ENCODE results near the gene VCAN. TPM values are rescaled to one million over a fixed set of nuclear protein-coding genes. Genes with fewer than 3 reads are reported as not detected.

Gene VCAN
- total and polyA plus RNA-seq, 2 experiments from 2014 or later, result 133 to 404 TPM

- TF ChIP-seq CTCF (conservative IDR thresholded peaks at IDR 0.05; ENCODE audit: low read depth in 2 of 2), result no peak
These were observed 83.1 kb downstream of the VCAN start (continued) for GRCh38 chr5:83554686-83555085.

DNA sequence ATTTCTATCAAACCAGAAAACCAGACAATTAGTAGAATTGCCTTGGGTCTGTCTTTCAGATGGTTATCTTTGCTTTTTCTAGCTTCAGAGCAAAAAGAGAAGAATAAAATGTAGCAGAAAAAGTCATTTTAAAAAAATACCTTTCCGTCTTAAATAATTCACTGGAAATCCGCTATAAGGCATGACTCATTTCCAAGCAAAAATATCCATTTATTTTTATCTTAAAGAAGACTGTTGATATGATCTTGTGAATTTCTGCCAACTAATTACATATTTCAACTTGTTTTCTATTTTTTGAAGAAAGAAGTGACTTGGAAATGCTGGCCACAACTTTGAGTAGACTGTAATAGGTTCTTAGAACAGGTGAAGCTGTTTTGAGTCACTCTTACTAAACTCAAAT lies 83.7 kb downstream of the VCAN start:
- Histone ChIP-seq H3K27ac (ENCODE audit: low read depth) (no peak overlapping the region), H3K79me2 (replicated peaks; ENCODE audit: insufficient read depth) (no peaks in the 10 kb centered on the region), H3K4me2 (no peak overlapping the region), H4K20me1 (replicated peaks; ENCODE audit: insufficient read depth) (no peaks in the 10 kb centered on the region; the same call in 1 of the 2 replicates), H3F3A (replicated peaks; ENCODE audit: low read depth) (no peaks in the 10 kb centered on the region), H3K4me3 (no peak overlapping the region), H3K9me2 (ENCODE audit: insufficient read depth) (no peaks in the 10 kb centered on the region), H3K27me3 (ENCODE audit: insufficient read depth) (no peaks in the 10 kb centered on the region), H3K36me3 (ENCODE audit: insufficient read depth) (peaks cover 54% of the 10 kb centered on the region), H3K4me1 (ENCODE audit: insufficient read depth) (no peaks in the 10 kb centered on the region), H2AFZ (no peak overlapping the region)
- H3K27ac Mint-ChIP-seq, result no peak overlapping the region
- no peaks in the 10 kb centered on the region for H3K9me3 Mint-ChIP-seq
- DNase-seq (ENCODE audit: low spot score) (no peak), ATAC-seq (no peak)
- no peak overlapping the region for H3K4me3 Mint-ChIP-seq
- no peaks in the 10 kb centered on the region for H3K4me1 Mint-ChIP-seq
- H3K27me3 Mint-ChIP-seq (ENCODE audit: insufficient read depth, low read depth, poor library complexity), result no peaks in the 10 kb centered on the region
- peaks cover 73% of the 10 kb centered on the region for H3K36me3 Mint-ChIP-seq (ENCODE audit: low read depth)
- TF ChIP-seq, protein P1, sequence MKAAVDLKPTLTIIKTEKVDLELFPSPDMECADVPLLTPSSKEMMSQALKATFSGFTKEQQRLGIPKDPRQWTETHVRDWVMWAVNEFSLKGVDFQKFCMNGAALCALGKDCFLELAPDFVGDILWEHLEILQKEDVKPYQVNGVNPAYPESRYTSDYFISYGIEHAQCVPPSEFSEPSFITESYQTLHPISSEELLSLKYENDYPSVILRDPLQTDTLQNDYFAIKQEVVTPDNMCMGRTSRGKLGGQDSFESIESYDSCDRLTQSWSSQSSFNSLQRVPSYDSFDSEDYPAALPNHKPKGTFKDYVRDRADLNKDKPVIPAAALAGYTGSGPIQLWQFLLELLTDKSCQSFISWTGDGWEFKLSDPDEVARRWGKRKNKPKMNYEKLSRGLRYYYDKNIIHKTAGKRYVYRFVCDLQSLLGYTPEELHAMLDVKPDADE (IDR thresholded peaks at IDR 0.05), result no peak
- TF ChIP-seq CTCF (conservative IDR thresholded peaks at IDR 0.05; ENCODE audit: low read depth in 2 of 2) (no peak), ZNF462 (CRISPR knock-in tag; IDR thresholded peaks at IDR 0.05) (no peak), EZH2 (IDR thresholded peaks at IDR 0.05; ENCODE audit: low read depth, unreplicated experiment) (no peak), ZNF114 (CRISPR knock-in tag; IDR thresholded peaks at IDR 0.05) (no peak), POLR2AphosphoS5 (IDR thresholded peaks at IDR 0.05; ENCODE audit: low read depth) (no peak), CREB1 (CRISPR knock-in tag; IDR thresholded peaks at IDR 0.05; ENCODE audit: low read depth) (no peak), EZH2phosphoT487 (IDR thresholded peaks at IDR 0.05; ENCODE audit: unreplicated experiment) (no peak), JUNB (IDR thresholded peaks at IDR 0.05; ENCODE audit: unreplicated experiment) (no peak)
- TF ChIP-seq, protein P2, sequence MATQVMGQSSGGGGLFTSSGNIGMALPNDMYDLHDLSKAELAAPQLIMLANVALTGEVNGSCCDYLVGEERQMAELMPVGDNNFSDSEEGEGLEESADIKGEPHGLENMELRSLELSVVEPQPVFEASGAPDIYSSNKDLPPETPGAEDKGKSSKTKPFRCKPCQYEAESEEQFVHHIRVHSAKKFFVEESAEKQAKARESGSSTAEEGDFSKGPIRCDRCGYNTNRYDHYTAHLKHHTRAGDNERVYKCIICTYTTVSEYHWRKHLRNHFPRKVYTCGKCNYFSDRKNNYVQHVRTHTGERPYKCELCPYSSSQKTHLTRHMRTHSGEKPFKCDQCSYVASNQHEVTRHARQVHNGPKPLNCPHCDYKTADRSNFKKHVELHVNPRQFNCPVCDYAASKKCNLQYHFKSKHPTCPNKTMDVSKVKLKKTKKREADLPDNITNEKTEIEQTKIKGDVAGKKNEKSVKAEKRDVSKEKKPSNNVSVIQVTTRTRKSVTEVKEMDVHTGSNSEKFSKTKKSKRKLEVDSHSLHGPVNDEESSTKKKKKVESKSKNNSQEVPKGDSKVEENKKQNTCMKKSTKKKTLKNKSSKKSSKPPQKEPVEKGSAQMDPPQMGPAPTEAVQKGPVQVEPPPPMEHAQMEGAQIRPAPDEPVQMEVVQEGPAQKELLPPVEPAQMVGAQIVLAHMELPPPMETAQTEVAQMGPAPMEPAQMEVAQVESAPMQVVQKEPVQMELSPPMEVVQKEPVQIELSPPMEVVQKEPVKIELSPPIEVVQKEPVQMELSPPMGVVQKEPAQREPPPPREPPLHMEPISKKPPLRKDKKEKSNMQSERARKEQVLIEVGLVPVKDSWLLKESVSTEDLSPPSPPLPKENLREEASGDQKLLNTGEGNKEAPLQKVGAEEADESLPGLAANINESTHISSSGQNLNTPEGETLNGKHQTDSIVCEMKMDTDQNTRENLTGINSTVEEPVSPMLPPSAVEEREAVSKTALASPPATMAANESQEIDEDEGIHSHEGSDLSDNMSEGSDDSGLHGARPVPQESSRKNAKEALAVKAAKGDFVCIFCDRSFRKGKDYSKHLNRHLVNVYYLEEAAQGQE (IDR thresholded peaks at IDR 0.05; ENCODE audit: unreplicated experiment), result no peak

Data from GM23338 (cell line).